Measurements from ENCODE around the gene ISCA2.

The ISCA2 gene

DNA sequence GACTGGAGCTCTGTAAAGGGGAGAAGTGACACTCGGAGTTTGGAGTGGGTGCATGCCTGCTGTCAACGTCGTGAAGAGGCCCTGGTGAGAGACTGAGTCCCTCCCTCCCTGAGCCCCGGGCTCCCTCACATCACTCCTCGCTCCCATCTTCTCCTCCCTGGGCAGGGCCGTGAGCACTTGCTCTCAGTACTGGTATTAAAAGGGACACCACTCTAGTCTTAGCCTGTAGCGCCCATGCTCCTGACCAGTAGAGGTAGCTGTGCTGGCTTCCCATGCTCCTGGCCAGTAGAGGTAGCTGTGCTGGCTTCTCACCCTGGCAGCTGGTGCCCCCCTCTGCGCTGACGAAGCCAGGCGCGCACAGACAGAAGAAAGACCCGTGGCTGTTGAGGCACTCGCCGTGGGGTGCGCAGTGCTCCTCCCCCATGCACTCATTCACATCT lies 14.7 kb downstream of the ISCA2 start:
- intact Hi-C loops (cut with micrococcal nuclease), result no loop called here
- H3K36me3 Mint-ChIP-seq (ENCODE audit: low read depth), result no peaks in the 10 kb centered on the region
- H3K4me1 Mint-ChIP-seq (ENCODE audit: low read depth), result peaks cover 42% of the 10 kb centered on the region
- no peak overlapping the region for H3K4me3 Mint-ChIP-seq
- no peak overlapping the region for H3K27ac Mint-ChIP-seq
- H3K9me3 Mint-ChIP-seq, result no peaks in the 10 kb centered on the region
- peaks cover 24% of the 10 kb centered on the region for H3K27me3 Mint-ChIP-seq

DNA sequence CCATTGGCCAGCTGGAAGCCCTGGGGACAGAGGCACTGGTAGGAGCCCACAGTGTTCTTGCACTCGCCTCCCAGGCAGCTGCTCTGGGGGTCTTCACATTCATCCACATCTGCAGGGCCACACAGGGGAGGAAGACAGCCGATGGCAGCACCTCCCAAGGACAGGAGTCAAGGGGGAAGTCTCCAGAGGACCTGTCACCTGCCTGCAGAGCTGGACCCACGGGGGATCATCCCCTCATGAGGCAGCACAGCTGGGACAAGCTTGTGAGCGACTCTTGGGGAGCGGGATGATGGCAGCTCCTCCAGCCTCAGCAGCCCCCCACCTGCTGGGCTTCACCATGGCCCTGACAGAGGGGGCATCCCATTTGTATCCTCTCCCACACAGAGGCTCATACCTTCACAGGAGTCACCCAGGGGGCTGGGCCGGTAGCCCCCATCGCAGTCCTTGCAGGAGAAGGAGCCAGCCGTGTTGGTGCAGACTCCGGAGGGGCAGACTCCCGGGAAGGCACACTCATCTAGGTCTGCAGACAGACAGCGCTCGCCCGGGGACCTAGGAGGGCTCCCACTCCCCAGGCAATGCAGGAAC lies 15.4 kb downstream of the ISCA2 start:
- Mint-ChIP-seq H3K4me1 (ENCODE audit: low read depth) (peaks cover 42% of the 10 kb centered on the region), H3K4me3 (no peak overlapping the region), H3K36me3 (ENCODE audit: low read depth) (no peaks in the 10 kb centered on the region), H3K9me3 (no peaks in the 10 kb centered on the region), H3K27ac (no peak overlapping the region), H3K27me3 (peaks cover 24% of the 10 kb centered on the region)
- intact Hi-C loops (cut with micrococcal nuclease), result no loop called here

DNA sequence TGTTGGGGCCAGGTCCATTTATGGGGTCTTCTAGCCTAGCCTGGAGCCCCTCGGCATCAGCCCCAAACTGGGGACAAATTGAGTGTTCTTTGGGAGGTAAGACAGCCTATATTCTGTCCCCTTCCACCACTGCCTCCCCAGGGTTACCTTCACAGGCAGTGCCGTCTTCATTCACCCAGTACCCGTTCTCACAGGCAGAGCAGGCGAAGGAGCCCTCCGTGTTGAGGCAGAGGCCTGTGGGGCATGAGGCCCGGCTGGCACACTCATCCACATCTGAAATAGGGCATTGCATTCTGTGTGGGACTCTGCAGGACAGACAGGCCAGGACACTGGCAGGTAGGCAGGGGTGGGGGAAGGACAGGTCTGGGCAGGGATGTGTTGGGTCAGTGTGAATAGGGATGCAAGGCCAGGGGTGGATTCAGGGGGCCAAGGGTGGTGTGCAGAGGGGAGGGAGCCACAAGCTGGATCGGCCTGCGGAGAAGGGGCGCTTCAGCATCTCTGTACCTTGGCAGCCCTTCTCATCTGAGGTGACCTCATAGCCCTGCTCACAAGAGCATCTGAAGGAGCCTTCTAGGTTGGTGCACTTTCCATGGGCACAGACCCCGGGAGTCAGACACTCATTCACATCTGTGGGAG lies 16.1 kb downstream of the ISCA2 start:
- H3K4me1 Mint-ChIP-seq (ENCODE audit: low read depth), result peaks cover 49% of the 10 kb centered on the region
- H3K27me3 Mint-ChIP-seq, result peaks cover 24% of the 10 kb centered on the region
- intact Hi-C loops (cut with micrococcal nuclease), result no loop called here
- H3K9me3 Mint-ChIP-seq, result no peaks in the 10 kb centered on the region
- no peak overlapping the region for H3K4me3 Mint-ChIP-seq
- H3K36me3 Mint-ChIP-seq (ENCODE audit: low read depth), result no peaks in the 10 kb centered on the region
- H3K27ac Mint-ChIP-seq, result no peak overlapping the region

DNA sequence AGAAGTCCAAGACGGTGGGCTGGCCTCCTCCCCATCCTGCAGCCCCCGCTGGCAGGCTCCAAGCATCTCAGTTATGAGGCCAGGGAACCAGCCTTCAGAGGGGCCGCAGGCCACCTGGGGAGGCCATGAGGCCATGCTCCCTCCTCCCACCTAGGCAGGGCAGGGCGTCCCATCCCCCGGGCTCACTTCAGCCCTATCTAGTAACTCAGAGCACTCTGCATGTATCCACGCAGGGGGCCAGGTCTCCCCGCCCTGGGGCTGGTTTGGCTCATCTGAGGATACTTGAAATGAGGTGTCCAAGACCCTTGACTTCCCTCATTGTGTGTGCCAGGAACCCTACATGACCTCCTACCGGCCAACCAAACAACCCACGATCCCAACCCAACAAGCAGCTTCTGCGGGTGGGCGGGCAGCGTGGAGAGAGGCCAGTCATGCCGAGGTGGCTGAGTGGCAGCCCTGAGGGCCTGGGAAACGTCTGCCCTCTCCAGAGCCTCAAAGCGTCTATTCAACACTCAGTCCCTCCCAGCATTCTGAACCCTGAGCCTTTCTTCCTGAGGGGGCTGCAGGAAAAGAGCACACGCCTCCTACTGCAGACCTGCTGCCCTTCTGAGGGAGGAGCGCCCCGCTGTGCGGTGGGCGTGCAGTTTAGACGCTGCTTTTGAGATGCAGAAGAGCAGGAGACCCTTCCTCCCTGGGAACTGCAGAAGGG lies 16.8 kb downstream of the ISCA2 start:
- intact Hi-C loops (cut with micrococcal nuclease), result no loop called here
- H3K36me3 Mint-ChIP-seq (ENCODE audit: low read depth), result no peaks in the 10 kb centered on the region
- no peak overlapping the region for H3K27ac Mint-ChIP-seq
- peaks cover 53% of the 10 kb centered on the region for H3K4me1 Mint-ChIP-seq (ENCODE audit: low read depth)
- H3K4me3 Mint-ChIP-seq, result no peak overlapping the region
- no peaks in the 10 kb centered on the region for H3K9me3 Mint-ChIP-seq
- peaks cover 24% of the 10 kb centered on the region for H3K27me3 Mint-ChIP-seq

DNA sequence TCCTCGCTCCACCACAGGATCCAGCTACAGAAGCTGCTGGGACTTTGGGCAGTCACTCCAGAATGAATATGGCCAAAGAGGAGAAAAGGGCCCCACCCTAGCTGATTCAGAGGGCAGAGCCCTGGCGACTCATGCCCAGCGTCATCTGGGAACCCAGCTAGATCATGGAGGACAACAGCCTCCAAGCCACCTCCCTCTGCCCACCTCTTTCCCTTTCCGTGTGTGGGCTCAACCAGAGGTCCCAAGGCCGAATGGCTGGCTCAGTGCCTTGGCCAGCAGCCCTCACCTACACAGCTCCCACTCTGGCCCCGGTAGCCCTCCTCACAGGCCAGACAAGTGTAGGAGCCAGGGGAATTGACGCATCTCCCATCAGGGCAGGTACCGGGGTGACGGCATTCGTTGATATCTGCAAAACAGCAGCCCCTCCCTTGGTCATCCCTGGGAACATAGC lies 17.4 kb downstream of the ISCA2 start:
- peaks cover 59% of the 10 kb centered on the region for H3K4me1 Mint-ChIP-seq (ENCODE audit: low read depth)
- intact Hi-C loops (cut with micrococcal nuclease), result no loop called here
- peaks cover 26% of the 10 kb centered on the region for H3K27me3 Mint-ChIP-seq
- H3K4me3 Mint-ChIP-seq, result no peak overlapping the region
- H3K27ac Mint-ChIP-seq, result peak overlapping the region; percentile 4
- H3K9me3 Mint-ChIP-seq, result no peaks in the 10 kb centered on the region
- H3K36me3 Mint-ChIP-seq (ENCODE audit: low read depth), result no peaks in the 10 kb centered on the region

DNA sequence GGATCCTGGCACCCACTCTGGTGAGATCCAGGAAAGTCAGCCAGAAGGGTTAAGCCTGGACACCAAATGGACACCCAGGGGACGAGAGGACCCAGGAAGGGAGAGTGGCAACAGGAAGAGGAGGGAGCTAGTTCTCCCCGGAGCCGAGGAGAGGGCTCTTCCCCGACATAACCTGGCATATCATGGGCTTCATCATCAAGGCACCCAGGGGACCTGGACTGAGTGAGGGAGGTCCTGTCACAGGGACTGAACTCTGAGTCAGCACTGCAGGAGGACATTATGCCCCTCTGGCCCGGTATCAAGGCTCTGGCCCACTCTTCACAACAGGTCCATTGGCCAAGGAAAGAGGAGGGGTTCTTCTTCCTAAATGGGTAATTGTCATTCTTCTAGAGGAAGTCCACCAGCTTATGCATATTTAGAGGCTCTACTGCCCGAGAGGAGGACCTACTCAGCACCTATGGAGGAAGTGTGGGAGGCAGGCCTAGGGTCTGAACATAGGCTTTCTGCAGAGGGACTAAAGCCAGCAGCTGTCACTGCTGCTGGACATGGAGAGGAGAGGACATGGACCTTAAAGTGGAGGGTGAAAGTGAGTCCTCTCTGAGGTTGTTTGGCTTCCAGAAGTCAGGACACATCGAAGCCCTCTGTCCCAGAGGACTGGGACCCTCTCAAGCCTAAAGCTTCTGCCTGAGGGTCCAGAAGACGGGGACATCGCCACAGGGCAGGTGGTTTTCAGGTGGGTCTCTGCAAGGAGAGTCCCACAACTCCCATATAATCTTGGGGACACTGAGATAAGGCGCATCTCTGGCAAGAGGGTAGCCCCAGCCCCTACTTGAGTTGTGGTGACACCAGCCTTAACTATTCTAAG lies 18.6 kb downstream of the ISCA2 start:
- Mint-ChIP-seq H3K4me1 (ENCODE audit: low read depth) (peaks cover 57% of the 10 kb centered on the region), H3K4me3 (no peak overlapping the region), H3K9me3 (no peaks in the 10 kb centered on the region), H3K27me3 (peaks cover 21% of the 10 kb centered on the region), H3K27ac (no peak overlapping the region), H3K36me3 (ENCODE audit: low read depth) (no peaks in the 10 kb centered on the region)
- intact Hi-C loops (cut with micrococcal nuclease), result no loop called here

DNA sequence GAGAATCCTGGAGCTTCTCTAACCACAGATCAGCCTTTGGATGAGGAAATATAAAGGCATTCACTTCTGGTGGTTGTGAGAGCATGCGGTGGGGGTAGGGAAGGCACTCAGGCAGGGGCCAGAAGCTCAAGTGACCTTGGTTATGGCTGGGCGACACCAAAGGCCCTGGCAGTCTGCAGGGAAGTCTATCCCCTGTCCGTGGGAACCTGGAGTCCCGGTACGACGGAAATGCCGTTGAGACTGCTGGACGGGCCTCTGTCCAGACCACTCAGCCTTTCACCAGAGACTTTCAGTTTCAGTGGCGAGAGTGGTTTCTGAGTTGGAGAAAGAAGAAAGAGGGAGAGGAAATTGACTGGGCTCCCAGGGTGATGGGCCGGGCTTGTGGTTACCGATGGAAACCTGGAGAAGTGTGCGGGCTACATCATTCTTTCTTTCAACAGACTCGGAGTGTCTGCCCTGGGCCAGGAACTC lies 20.9 kb downstream of the ISCA2 start:
- no peaks in the 10 kb centered on the region for H3K9me3 Mint-ChIP-seq
- peak overlapping the region; percentile 68 for H3K27ac Mint-ChIP-seq
- peaks cover 43% of the 10 kb centered on the region for H3K4me1 Mint-ChIP-seq (ENCODE audit: low read depth)
- intact Hi-C loops (cut with micrococcal nuclease), result no loop called here
- peaks cover 12% of the 10 kb centered on the region for H3K27me3 Mint-ChIP-seq
- no peaks in the 10 kb centered on the region for H3K36me3 Mint-ChIP-seq (ENCODE audit: low read depth)
- H3K4me3 Mint-ChIP-seq, result peak overlapping the region; percentile 37

DNA sequence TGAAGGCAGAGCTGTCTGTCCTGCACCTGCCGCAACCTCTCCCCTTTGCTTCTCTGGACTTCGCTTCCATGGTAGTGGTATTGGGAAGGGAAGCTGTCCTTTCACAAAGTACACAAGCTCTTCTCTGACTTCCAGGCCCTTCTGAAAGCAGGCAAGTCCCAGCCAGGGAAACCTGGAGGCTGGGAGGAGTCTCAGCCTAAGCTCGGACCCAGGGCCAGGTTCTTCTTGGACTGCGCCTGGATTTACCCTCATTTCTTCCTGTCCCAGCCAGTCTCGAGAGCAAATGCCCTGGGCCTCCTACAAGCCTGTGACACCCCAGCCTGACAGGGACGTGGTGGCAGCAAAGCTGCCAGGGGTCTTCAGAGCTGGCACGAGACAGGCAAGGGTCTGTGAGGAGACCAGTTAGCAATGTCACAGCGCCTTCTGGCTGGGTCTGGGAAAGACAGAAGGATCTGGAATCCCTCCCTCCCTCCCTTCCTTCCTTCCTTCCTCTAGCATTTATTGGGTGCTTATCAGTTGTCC lies 22.4 kb downstream of the ISCA2 start:
- H3K9me3 Mint-ChIP-seq, result no peaks in the 10 kb centered on the region
- H3K4me3 Mint-ChIP-seq, result no peak overlapping the region
- no peak overlapping the region for H3K27ac Mint-ChIP-seq
- H3K4me1 Mint-ChIP-seq (ENCODE audit: low read depth), result peaks cover 37% of the 10 kb centered on the region
- H3K36me3 Mint-ChIP-seq (ENCODE audit: low read depth), result no peaks in the 10 kb centered on the region
- H3K27me3 Mint-ChIP-seq, result peaks cover 14% of the 10 kb centered on the region
- intact Hi-C loops (cut with micrococcal nuclease), result no loop called here

DNA sequence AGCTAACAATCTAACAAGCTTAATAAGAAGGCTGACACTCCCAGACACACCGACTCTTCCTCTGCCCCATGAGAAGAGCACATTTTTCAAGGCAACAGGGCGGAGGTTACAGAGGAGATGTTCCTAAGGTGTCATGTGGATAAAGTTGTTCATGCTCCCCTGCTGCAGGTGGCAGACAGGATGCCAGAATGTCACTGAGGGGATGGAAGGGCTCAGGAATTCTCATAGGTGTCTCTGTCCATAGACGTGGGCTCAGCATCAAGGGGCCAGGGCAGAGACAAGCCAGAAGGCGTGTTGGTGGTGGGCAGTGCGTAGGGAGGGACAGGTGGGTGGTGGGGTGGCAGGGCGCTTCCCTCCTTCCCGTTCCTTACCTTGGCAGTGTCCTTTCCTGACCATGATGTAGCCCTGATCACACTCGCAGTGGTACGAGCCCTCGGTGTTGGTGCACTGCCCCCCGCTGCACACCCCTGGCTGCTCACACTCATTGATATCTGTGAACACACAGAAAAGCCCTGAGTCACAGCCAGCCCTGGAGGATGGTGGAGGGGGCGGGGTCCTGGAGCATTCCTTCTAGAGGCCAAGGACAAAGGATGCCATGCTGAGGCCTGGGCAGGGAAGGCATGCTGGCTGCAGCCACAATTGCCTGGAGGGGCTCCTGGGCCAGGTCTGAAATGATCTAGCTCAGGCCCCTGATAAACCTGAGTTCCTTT lies 23.0 kb downstream of the ISCA2 start:
- peaks cover 30% of the 10 kb centered on the region for H3K4me1 Mint-ChIP-seq (ENCODE audit: low read depth)
- H3K9me3 Mint-ChIP-seq, result no peaks in the 10 kb centered on the region
- no peak overlapping the region for H3K4me3 Mint-ChIP-seq
- H3K27me3 Mint-ChIP-seq, result peaks cover 14% of the 10 kb centered on the region
- intact Hi-C loops (cut with micrococcal nuclease), result no loop called here
- H3K36me3 Mint-ChIP-seq (ENCODE audit: low read depth), result no peaks in the 10 kb centered on the region
- H3K27ac Mint-ChIP-seq, result no peak overlapping the region

DNA sequence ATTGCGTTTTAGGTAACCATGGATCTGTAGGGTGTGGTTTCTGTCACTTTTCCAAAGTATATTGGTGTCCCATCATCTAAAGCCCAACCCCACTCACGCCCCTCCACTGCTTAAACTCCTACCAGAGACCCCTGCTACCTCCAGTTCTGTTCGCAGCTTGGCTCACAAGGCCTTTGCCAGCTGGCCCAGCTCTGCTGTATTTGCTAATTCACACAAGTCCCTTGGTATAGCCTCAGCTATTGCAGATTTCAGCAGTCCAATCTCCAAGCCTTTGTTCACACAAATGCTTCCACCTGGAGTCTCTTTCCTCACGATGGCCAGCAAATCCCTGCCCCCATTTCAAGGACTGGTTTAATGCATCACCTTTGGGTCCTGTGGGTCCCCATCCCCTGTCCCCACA lies 24.2 kb downstream of the ISCA2 start:
- Mint-ChIP-seq H3K4me1 (ENCODE audit: low read depth) (peaks cover 19% of the 10 kb centered on the region), H3K9me3 (no peaks in the 10 kb centered on the region), H3K27ac (no peak overlapping the region), H3K36me3 (ENCODE audit: low read depth) (no peaks in the 10 kb centered on the region), H3K4me3 (no peak overlapping the region), H3K27me3 (peaks cover 15% of the 10 kb centered on the region)
- intact Hi-C loops (cut with micrococcal nuclease), result no loop called here

DNA sequence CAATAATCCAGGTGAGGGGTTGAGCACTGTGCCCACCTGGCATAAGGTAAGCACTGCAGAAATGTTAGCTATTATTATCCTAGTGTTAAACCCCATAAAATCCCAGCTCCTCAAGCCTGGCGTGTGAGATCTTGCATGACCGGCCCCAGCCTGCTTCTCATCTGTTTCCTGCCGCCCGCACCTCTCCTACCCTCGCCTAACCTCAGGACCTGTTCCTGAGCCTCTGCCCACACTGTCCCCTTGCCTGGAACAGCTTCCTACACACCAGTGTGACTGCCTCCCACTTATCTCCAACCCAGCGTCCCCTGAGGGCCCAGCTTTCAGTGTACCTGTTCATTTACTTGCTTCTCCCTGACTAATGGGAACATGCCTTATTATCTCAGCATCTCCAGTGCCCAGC lies 24.7 kb downstream of the ISCA2 start:
- H3K27me3 Mint-ChIP-seq, result peaks cover 17% of the 10 kb centered on the region
- intact Hi-C loops (cut with micrococcal nuclease), result no loop called here
- no peak overlapping the region for H3K27ac Mint-ChIP-seq
- peaks cover 17% of the 10 kb centered on the region for H3K4me1 Mint-ChIP-seq (ENCODE audit: low read depth)
- H3K9me3 Mint-ChIP-seq, result no peaks in the 10 kb centered on the region
- no peaks in the 10 kb centered on the region for H3K36me3 Mint-ChIP-seq (ENCODE audit: low read depth)
- no peak overlapping the region for H3K4me3 Mint-ChIP-seq

DNA sequence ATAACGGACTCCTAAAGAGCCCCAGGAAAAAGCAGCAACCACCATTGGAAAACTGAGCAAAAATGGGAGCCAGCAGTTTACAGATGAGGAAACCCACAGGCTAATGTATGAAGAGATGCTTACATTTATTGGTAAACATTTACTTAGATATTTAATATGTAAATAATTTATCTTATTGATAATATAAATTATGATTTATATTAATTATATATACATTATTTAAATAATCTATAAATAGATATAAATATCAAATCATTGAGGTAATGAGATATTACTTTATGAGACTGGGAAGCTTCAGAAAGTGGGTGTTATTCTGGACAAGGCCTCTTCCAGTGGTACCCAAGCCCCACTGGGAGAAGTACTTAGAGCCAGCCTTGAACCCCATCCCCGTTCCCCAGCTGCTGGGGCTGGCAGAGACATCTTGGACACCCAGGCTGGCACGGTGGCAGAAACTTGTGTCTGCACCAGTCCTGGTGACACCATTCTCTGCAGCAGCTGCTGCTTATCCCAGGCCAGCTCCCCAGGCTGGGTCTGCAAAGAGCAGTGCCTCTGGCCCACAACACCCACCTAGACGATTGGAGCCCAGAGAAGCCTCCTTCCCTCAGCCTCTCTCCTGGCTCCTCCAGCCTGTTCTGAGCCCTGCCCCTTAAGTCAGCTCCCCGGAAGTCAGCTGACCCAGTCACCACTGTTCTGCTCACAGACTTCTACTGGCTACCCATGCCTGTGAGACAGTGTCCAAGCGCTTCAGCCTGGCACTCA lies 25.9 kb downstream of the ISCA2 start:
- Mint-ChIP-seq H3K27me3 (peaks cover 21% of the 10 kb centered on the region), H3K4me3 (no peak overlapping the region), H3K9me3 (no peaks in the 10 kb centered on the region), H3K27ac (no peak overlapping the region), H3K36me3 (ENCODE audit: low read depth) (no peaks in the 10 kb centered on the region), H3K4me1 (ENCODE audit: low read depth) (peaks cover 14% of the 10 kb centered on the region)
- intact Hi-C loops (cut with micrococcal nuclease), result no loop called here

DNA sequence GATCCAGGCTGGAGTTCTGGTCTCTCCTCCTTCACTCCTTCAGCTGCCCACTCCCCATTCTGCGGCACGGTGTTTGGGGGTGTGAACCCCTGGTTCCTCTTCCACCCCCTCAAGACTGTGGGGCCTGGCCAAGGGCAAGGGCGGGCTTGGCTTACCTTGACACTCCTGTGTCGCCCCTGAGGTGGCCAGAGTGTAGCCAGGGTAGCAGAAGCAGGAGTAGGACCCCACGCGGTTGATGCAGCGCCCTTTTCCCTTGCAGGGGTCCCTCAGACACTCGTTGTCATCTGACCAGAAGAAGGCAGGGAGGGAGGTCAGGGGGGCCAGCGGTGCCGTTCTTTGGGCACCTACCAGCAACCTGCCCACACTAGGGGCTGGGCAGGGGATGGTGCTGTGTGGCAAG lies 28.2 kb downstream of the ISCA2 start:
- Mint-ChIP-seq H3K9me3 (no peaks in the 10 kb centered on the region), H3K36me3 (ENCODE audit: low read depth) (no peaks in the 10 kb centered on the region), H3K4me1 (ENCODE audit: low read depth) (peaks cover 18% of the 10 kb centered on the region), H3K27ac (no peak overlapping the region), H3K4me3 (no peak overlapping the region), H3K27me3 (peaks cover 30% of the 10 kb centered on the region)
- intact Hi-C loops (cut with micrococcal nuclease), result no loop called here

All from dendritic cell treated with granulocyte-macrophage colony-stimulating factor and Interleukin-4, amounts not matched to agents 40 ng/mL and 50 ng/mL, for 4 days (primary cell).